ENCODE measurements around the gene APPL2. TPM values are rescaled to one million over a fixed set of nuclear protein-coding genes. Genes with fewer than 3 reads are reported as not detected.
"Not testable (repeated sequence)": the region's sequence is repeated elsewhere in the genome, so short reads cannot be mapped to it uniquely, and the experiment has no call there.

APPL2 gene
- total RNA-seq, 1 donor from 2014 or later: 30.9 TPM

- Histone ChIP-seq H3K27me3 (no peaks in the 10 kb centered on the region), H3K4me3 (no peak overlapping the region), H3K36me3 (peaks cover 94% of the 10 kb centered on the region), H3K27ac (no peak overlapping the region), H3K9me3 (no peaks in the 10 kb centered on the region), H3K4me1 (no peaks in the 10 kb centered on the region)
- ATAC-seq (no peak), DNase-seq (no peak)
- TF ChIP-seq CTCF (IDR thresholded peaks at IDR 0.05): no peak
- intact Hi-C loops (cut with DNase I): no loop called here
Measured at GRCh38 chr12:105190530-105190929, 45.4 kb downstream of the APPL2 start.

GRCh38 chr12:105189293-105189692 is 46.7 kb downstream of the APPL2 start:
- intact Hi-C loops (cut with DNase I): no loop called here
- no peak for TF ChIP-seq CTCF (IDR thresholded peaks at IDR 0.05)
- H3K4me1 ChIP-seq: no peaks in the 10 kb centered on the region
- H3K4me3 ChIP-seq: no peak overlapping the region
- peaks cover 94% of the 10 kb centered on the region for H3K36me3 ChIP-seq
- no peaks in the 10 kb centered on the region for H3K27me3 ChIP-seq
- DNase-seq (no peak), ATAC-seq (no peak)
- no peak overlapping the region for H3K27ac ChIP-seq
- H3K9me3 ChIP-seq: no peaks in the 10 kb centered on the region

- not testable (repeated sequence) for ATAC-seq
- H3K36me3 ChIP-seq: peaks cover 56% of the 10 kb centered on the region
Measured at GRCh38 chr12:105183976-105184375, 52.0 kb downstream of the APPL2 start.

GRCh38 chr12:105183406-105183805 is 52.6 kb downstream of the APPL2 start:
- ATAC-seq; H3K4me3 ChIP-seq; DNase-seq; intact Hi-C loops (cut with DNase I); H3K27me3 ChIP-seq; H3K27ac ChIP-seq; H3K4me1 ChIP-seq; H3K9me3 ChIP-seq: not testable (repeated sequence)
- peaks cover 56% of the 10 kb centered on the region for H3K36me3 ChIP-seq

More at GRCh38 chr12:105183976-105184375, 52.0 kb downstream of the APPL2 start:
- H3K4me3 ChIP-seq; DNase-seq; H3K27me3 ChIP-seq; H3K4me1 ChIP-seq; H3K27ac ChIP-seq; H3K9me3 ChIP-seq; intact Hi-C loops (cut with DNase I): not testable (repeated sequence)

- DNase-seq; H3K9me3 ChIP-seq; ATAC-seq; H3K4me1 ChIP-seq; H3K4me3 ChIP-seq; intact Hi-C loops (cut with DNase I); H3K27me3 ChIP-seq; H3K27ac ChIP-seq: not testable (repeated sequence)
- H3K36me3 ChIP-seq: peaks cover 47% of the 10 kb centered on the region
Measured at GRCh38 chr12:105179114-105179513, 56.9 kb downstream of the APPL2 start.

- Histone ChIP-seq H3K9me3 (no peaks in the 10 kb centered on the region), H3K27me3 (no peaks in the 10 kb centered on the region), H3K36me3 (peaks cover 56% of the 10 kb centered on the region), H3K27ac (no peak overlapping the region), H3K4me3 (no peak overlapping the region), H3K4me1 (no peaks in the 10 kb centered on the region)
- ATAC-seq: no peak
- no peak for DNase-seq
- no peak for TF ChIP-seq CTCF (IDR thresholded peaks at IDR 0.05)
- intact Hi-C loops (cut with DNase I): no loop called here
Measured at GRCh38 chr12:105177208-105177607, 58.8 kb downstream of the APPL2 start.

GRCh38 chr12:105175397-105175990 is 60.5 kb downstream of the APPL2 start:
- Histone ChIP-seq H3K4me1 (no peaks in the 10 kb centered on the region), H3K9me3 (no peaks in the 10 kb centered on the region), H3K4me3 (no peak overlapping the region), H3K27me3 (no peaks in the 10 kb centered on the region), H3K36me3 (peaks cover 72% of the 10 kb centered on the region), H3K27ac (no peak overlapping the region)
- ATAC-seq (no peak), DNase-seq (no peak)
- TF ChIP-seq CTCF (IDR thresholded peaks at IDR 0.05): no peak
- intact Hi-C loops (cut with DNase I): no loop called here
